IMR-90 (cell line): Measurements from ENCODE around the gene CDK5RAP2. TPM values are rescaled to one million over a fixed set of nuclear protein-coding genes. Genes with fewer than 3 reads are reported as not detected.

ENCODE experiments used
- ATAC-seq: fragments of 200-7000 bp; cut with Tn5 transposase; 2 replicates; pipeline ENCODE4 v1.9.1; 2020; ENCODE audit warnings: low read depth, mild to moderate bottlenecking, moderate library complexity
- BruUV-seq: library from RNA; stranded (reverse); fragments of 400-500 nt; replicated peaks from 2 replicates; lab custom pipeline; 2021; lab: Mats Ljungman, UMichigan
- CTCF ChIA-PET: fragments of 300-600 bp; formaldehyde crosslinking; extraction: SDS; loops from one replicate; lab custom pipeline; 2021; ENCODE audit warnings: antibody characterized with exemption; lab: Yijun Ruan, JAX
- POLR2A ChIA-PET: fragments of 300-600 bp; sonication (Branson Sonifier 250); formaldehyde crosslinking; loops from one replicate; lab custom pipeline; 2022; ENCODE audit warnings: antibody characterized with exemption; ENCODE audit not compliant: unreplicated experiment; lab: Charles Lee
- DNase-seq: peaks from one replicate; pipeline ENCODE4 v3.0.0; 2013
- H2AFZ ChIP-seq: replicated peaks from 2 replicates; pipeline ENCODE3; 2013; ENCODE audit warnings: low read length, mild to moderate bottlenecking; ENCODE audit not compliant: poor library complexity
- H2AK5ac ChIP-seq: 2 replicates; pipeline ENCODE4 v1.6.1; 2013; ENCODE audit warnings: low read depth, low read length, inconsistent platforms
- H2AK9ac ChIP-seq: replicated peaks from 2 replicates; pipeline ENCODE3; 2013; ENCODE audit warnings: mild to moderate bottlenecking, low read depth, low read length, moderate library complexity; ENCODE audit not compliant: poor library complexity
- H2BK120ac ChIP-seq: 2 replicates; pipeline ENCODE4 v1.6.1; 2013; ENCODE audit warnings: low read depth, low read length, inconsistent platforms
- H2BK15ac ChIP-seq: 3 replicates; pipeline ENCODE4 v1.6.1; 2013; ENCODE audit warnings: low read depth, low read length, inconsistent platforms
- H2BK20ac ChIP-seq: 2 replicates; pipeline ENCODE4 v1.6.1; 2013; ENCODE audit warnings: low read depth, mild to moderate bottlenecking, inconsistent platforms, low read length, moderate library complexity
- H2BK5ac ChIP-seq: 2 replicates; pipeline ENCODE4 v1.6.1; 2013; ENCODE audit warnings: mild to moderate bottlenecking, low read depth, low read length, inconsistent platforms; ENCODE audit not compliant: poor library complexity, severe bottlenecking
- H3K14ac ChIP-seq: replicated peaks from 2 replicates; pipeline ENCODE4 v1.6.1; 2013; ENCODE audit warnings: low read depth, low read length, inconsistent platforms
- H3K18ac ChIP-seq: 2 replicates; pipeline ENCODE4 v1.6.1; 2013; ENCODE audit warnings: low read depth, low read length, control low read depth
- H3K23ac ChIP-seq: 2 replicates; pipeline ENCODE4 v1.6.1; 2013; ENCODE audit warnings: low read depth, low read length, inconsistent platforms
- H3K27ac ChIP-seq: 2 replicates; pipeline ENCODE4 v1.5.1; 2013; ENCODE audit warnings: mild to moderate bottlenecking, control low read depth, low read length; ENCODE audit not compliant: insufficient read depth
- H3K27me3 ChIP-seq: 2 replicates; pipeline ENCODE4 v1.6.1; 2013; ENCODE audit warnings: low read length; ENCODE audit not compliant: control insufficient read depth, insufficient read depth
- H3K36me3 ChIP-seq: 2 replicates; pipeline ENCODE4 v1.6.1; 2013; ENCODE audit warnings: low read length, mixed read lengths; ENCODE audit not compliant: control insufficient read depth, insufficient read depth
- H3K4ac ChIP-seq: 2 replicates; pipeline ENCODE4 v1.6.1; 2013; ENCODE audit warnings: low read depth, low read length, inconsistent platforms
- H3K4me1 ChIP-seq: 2 replicates; pipeline ENCODE4 v1.6.1; 2013; ENCODE audit warnings: low read length, mixed read lengths; ENCODE audit not compliant: control insufficient read depth, insufficient read depth
- H3K4me2 ChIP-seq: 2 replicates; pipeline ENCODE4 v1.6.1; 2013; ENCODE audit warnings: low read depth, mild to moderate bottlenecking, control low read depth, low read length, moderate library complexity
- H3K4me3 ChIP-seq: 2 replicates; pipeline ENCODE4 v1.5.1; 2013; ENCODE audit warnings: low read depth, mild to moderate bottlenecking, control low read depth, low read length, moderate library complexity; ENCODE audit not compliant: insufficient read depth
- H3K56ac ChIP-seq: 2 replicates; pipeline ENCODE4 v1.6.1; 2013; ENCODE audit warnings: low read length, inconsistent platforms; ENCODE audit not compliant: insufficient read depth; ENCODE audit errors: extremely low read depth
- H3K79me1 ChIP-seq, 2 experiments: 2 replicates each; pipeline ENCODE4 v1.6.1; 2013; ENCODE audit warnings: low read length in 2 of 2, inconsistent platforms in 1 of 2, low read depth in 1 of 2
- H3K9ac ChIP-seq: 2 replicates; pipeline ENCODE4 v1.6.1; 2013; ENCODE audit warnings: low read depth, low read length, control low read depth
- H3K9me1 ChIP-seq: 2 replicates; pipeline ENCODE4 v1.6.1; 2013; ENCODE audit warnings: low read length, inconsistent platforms; ENCODE audit not compliant: insufficient read depth
- H3K9me3 ChIP-seq: 2 replicates; pipeline ENCODE4 v1.6.1; 2013; ENCODE audit warnings: low read length; ENCODE audit not compliant: control insufficient read depth, insufficient read depth
- H4K20me1 ChIP-seq: 2 replicates; pipeline ENCODE4 v1.6.1; 2013; ENCODE audit warnings: low read length, inconsistent platforms; ENCODE audit not compliant: insufficient read depth
- H4K5ac ChIP-seq: 2 replicates; pipeline ENCODE4 v1.6.1; 2013; ENCODE audit warnings: mild to moderate bottlenecking, low read depth, low read length, control low read depth
- H4K8ac ChIP-seq, 2 experiments: 2 replicates each; pipeline ENCODE4 v1.6.1; 2013; ENCODE audit warnings: low read depth in 2 of 2, low read length in 2 of 2, control low read depth in 1 of 2, inconsistent platforms in 1 of 2
- H4K91ac ChIP-seq: 2 replicates; pipeline ENCODE4 v1.6.1; 2013; ENCODE audit warnings: low read depth, low read length, inconsistent platforms; ENCODE audit not compliant: insufficient read depth
- MAFK ChIP-seq: IDR thresholded peaks from 2 replicates; pipeline ENCODE4 v1.6.1; 2012; ENCODE audit warnings: low read depth, low read length, improper control_type of control experiment
- RCOR1 ChIP-seq: IDR thresholded peaks from 2 replicates; pipeline ENCODE4 v1.6.1; 2012; ENCODE audit warnings: mild to moderate bottlenecking, low read length, improper control_type of control experiment; ENCODE audit not compliant: insufficient replicate concordance
- dilution Hi-C: fragments of 300-500 bp; cut with HindIII; formaldehyde crosslinking; loops from one replicate; pipeline ENCODE4 v1.14.3; 2018; ENCODE audit warnings: low sequenced_read_pairs; ENCODE audit not compliant: unreplicated experiment
- in situ Hi-C: fragments of 300-500 bp; cut with MboI; formaldehyde crosslinking; loops from 3 replicates; pipeline ENCODE4 v1.14.3; 2019; ENCODE audit warnings: low sequenced_read_pairs, inconsistent platforms, mixed read lengths
- intact Hi-C: fragments of 100-400 bp; cut with micrococcal nuclease; formaldehyde crosslinking; loops from 2 replicates; pipeline ENCODE4 v1.10.0; 2022
- polyA plus RNA-seq, 3 experiments: library from polyadenylated mRNA; depleted of rRNA; stranded (reverse); fragments of >200 nt; gene quantifications; 2 replicates each; pipeline ENCODE4 v1.2.3, GENCODE V29; 2012; ENCODE audit warnings: low replicate concordance in 1 of 3
- total RNA-seq: library from RNA; depleted of rRNA; stranded (reverse); fragments of >200 nt; gene quantifications from 2 replicates; pipeline ENCODE4 v1.2.3, GENCODE V29; 2012

Gene CDK5RAP2
- total and polyA plus RNA-seq, 2 of the 4 experiments (the other 2 are of a cell fraction): 29.5 to 31.7 TPM

- dilution Hi-C loops: no loop called here
- Histone ChIP-seq H3K4me3 (no peak overlapping the region), H3K4me2 (no peak overlapping the region), H3K27me3 (no peaks in the 10 kb centered on the region), H3K18ac (no peak overlapping the region), H3K23ac (no peak overlapping the region), H3K36me3 (peaks cover 1% of the 10 kb centered on the region), H3K79me1 (peaks cover 10 to 12% of the 10 kb centered on the region in 2 experiments; a peak in 3 of 4 replicates), H3K56ac (no peak overlapping the region), H2AFZ (no peak overlapping the region), H2AK9ac (no peak overlapping the region), H2BK15ac (no peak overlapping the region), H3K14ac (no peak overlapping the region; the same call in 1 of the 2 replicates), H3K9me3 (no peaks in the 10 kb centered on the region), H2BK20ac (no peak overlapping the region), H4K5ac (no peak overlapping the region), H4K91ac (no peak overlapping the region), H3K9ac (no peak overlapping the region), H3K27ac (no peak overlapping the region), H3K9me1 (peaks cover 8% of the 10 kb centered on the region; the same call in 1 of the 2 replicates), H3K4ac (no peak overlapping the region), H2BK5ac (no peak overlapping the region), H3K4me1 (peaks cover 1% of the 10 kb centered on the region; the same call in 1 of the 2 replicates), H4K8ac (no peak overlapping the region), H2AK5ac (no peak overlapping the region), H2BK120ac (no peak overlapping the region), H4K20me1 (no peaks in the 10 kb centered on the region)
- intact Hi-C loops: no loop called here
- CTCF ChIA-PET: interaction anchor here (1.2 kb wide), 1 partner anchor 53 kb away, joined by 4 read pairs; no protein-coding TSS in a partner anchor
- DNase-seq: no peak
- ATAC-seq: no peak
- no peak for TF ChIP-seq RCOR1
- TF ChIP-seq MAFK: peak; percentile 27; the same call in 1 of the 2 replicates
- in situ Hi-C loops: no loop called here
- POLR2A ChIA-PET: no interaction called here
- no TSS peak for BruUV-seq
Observed at GRCh38 chr9:120424248-120424647, 155.7 kb downstream of the CDK5RAP2 start.
